ENCODE measurements around the gene RABEP1.

DNA sequence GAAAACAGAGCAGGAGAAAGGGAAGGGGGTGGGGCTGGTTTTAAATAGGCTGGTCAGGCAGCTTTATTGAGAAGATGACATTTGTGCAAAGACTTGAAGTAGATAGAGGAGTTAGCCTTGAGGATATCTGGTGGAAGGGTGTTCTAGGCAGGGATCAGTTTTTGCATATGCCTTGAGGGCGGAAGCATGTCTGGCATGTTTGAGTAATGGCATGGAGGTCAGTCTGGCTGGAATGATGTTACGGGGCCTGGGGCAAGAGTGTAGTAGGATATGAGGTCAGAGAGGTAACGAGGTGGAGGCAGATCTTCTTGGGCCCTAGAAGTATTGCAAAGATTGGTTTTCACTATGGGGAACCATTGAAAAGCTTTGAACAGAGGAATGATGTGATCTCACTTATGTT is 4.8 kb downstream of the RABEP1 start:
- TF ChIP-seq, protein P1, sequence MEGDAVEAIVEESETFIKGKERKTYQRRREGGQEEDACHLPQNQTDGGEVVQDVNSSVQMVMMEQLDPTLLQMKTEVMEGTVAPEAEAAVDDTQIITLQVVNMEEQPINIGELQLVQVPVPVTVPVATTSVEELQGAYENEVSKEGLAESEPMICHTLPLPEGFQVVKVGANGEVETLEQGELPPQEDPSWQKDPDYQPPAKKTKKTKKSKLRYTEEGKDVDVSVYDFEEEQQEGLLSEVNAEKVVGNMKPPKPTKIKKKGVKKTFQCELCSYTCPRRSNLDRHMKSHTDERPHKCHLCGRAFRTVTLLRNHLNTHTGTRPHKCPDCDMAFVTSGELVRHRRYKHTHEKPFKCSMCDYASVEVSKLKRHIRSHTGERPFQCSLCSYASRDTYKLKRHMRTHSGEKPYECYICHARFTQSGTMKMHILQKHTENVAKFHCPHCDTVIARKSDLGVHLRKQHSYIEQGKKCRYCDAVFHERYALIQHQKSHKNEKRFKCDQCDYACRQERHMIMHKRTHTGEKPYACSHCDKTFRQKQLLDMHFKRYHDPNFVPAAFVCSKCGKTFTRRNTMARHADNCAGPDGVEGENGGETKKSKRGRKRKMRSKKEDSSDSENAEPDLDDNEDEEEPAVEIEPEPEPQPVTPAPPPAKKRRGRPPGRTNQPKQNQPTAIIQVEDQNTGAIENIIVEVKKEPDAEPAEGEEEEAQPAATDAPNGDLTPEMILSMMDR (conservative IDR thresholded peaks at IDR 0.05 in 1 of 2, IDR thresholded peaks at IDR 0.05 in 1 of 2; ENCODE audit: extremely low read depth in 1 of 2, insufficient read depth in 1 of 2, low read depth in 1 of 2, low read length in 2 of 2): no peak
- TF ChIP-seq EZH2 (IDR thresholded peaks at IDR 0.05; ENCODE audit: borderline replicate concordance, low read length): no peak
